ENCODE data around the gene TH.

Gene TH

GRCh38 chr11:2163428-2163978, 8.1 kb downstream of the TH start:
- Histone ChIP-seq H2AFZ (ENCODE audit: low read length) (no peak overlapping the region), H3K9ac (ENCODE audit: low read length) (no peak overlapping the region), H3K4me2 (ENCODE audit: low read length) (no peak overlapping the region), H3K36me3 (ENCODE audit: insufficient read depth, low read length) (no peaks in the 10 kb centered on the region), H3K9me3 (ENCODE audit: low read length) (no peaks in the 10 kb centered on the region), H4K20me1 (ENCODE audit: insufficient read depth, low read length) (no peaks in the 10 kb centered on the region), H3K9me2 (ENCODE audit: low read depth, low read length) (no peaks in the 10 kb centered on the region), H3F3A (ENCODE audit: insufficient read depth, low read length) (no peaks in the 10 kb centered on the region), H3K4me1 (ENCODE audit: insufficient read depth, low read length, severe bottlenecking) (no peaks in the 10 kb centered on the region), H3K4me3 (ENCODE audit: low read depth, low read length, poor library complexity, severe bottlenecking) (no peak overlapping the region), H3K79me2 (ENCODE audit: insufficient read depth, low read length) (no peaks in the 10 kb centered on the region), H3K27ac (ENCODE audit: low read depth, low read length, poor library complexity, severe bottlenecking) (no peak overlapping the region), H3K27me3 (ENCODE audit: insufficient read depth, low read length) (no peaks in the 10 kb centered on the region)
- TF ChIP-seq CTCF (IDR thresholded peaks at IDR 0.05; ENCODE audit: low read length) (no peak), EZH2 (IDR thresholded peaks at IDR 0.05; ENCODE audit: borderline replicate concordance, low read length) (no peak)

GRCh38 chr11:2160736-2161259, 10.8 kb downstream of the TH start, which contains the start of gene INS:
TSS of gene INS (minus strand) at chr11:2161209. CDS start at chr11:2160971, 238 bp downstream.
- Histone ChIP-seq H3K9me3 (ENCODE audit: low read length) (no peaks in the 10 kb centered on the region), H3K79me2 (ENCODE audit: insufficient read depth, low read length) (no peaks in the 10 kb centered on the region), H3K4me2 (ENCODE audit: low read length) (no peak within 1 kb of the TSS), H3K9ac (ENCODE audit: low read length) (no peak within 1 kb of the TSS), H3K9me2 (ENCODE audit: low read depth, low read length) (no peaks in the 10 kb centered on the region), H3K4me3 (ENCODE audit: low read depth, low read length, poor library complexity, severe bottlenecking) (no peak within 1 kb of the TSS), H3K4me1 (ENCODE audit: insufficient read depth, low read length, severe bottlenecking) (no peaks in the 10 kb centered on the region), H3K36me3 (ENCODE audit: insufficient read depth, low read length) (no peaks in the 10 kb centered on the region), H3K27me3 (ENCODE audit: insufficient read depth, low read length) (no peaks in the 10 kb centered on the region), H3F3A (ENCODE audit: insufficient read depth, low read length) (no peaks in the 10 kb centered on the region), H4K20me1 (ENCODE audit: insufficient read depth, low read length) (no peaks in the 10 kb centered on the region), H3K27ac (ENCODE audit: low read depth, low read length, poor library complexity, severe bottlenecking) (no peak within 1 kb of the TSS), H2AFZ (ENCODE audit: low read length) (no peak within 1 kb of the TSS)
- TF ChIP-seq EZH2 (IDR thresholded peaks at IDR 0.05; ENCODE audit: borderline replicate concordance, low read length) (no peak), CTCF (IDR thresholded peaks at IDR 0.05; ENCODE audit: low read length) (no peak)

GRCh38 chr11:2159536-2160413, 11.8 kb downstream of the TH start:
- H3K4me1 ChIP-seq (ENCODE audit: insufficient read depth, low read length, severe bottlenecking): no peaks in the 10 kb centered on the region
- H3K9me2 ChIP-seq (ENCODE audit: low read depth, low read length): no peaks in the 10 kb centered on the region
- H4K20me1 ChIP-seq (ENCODE audit: insufficient read depth, low read length): no peaks in the 10 kb centered on the region
- no peak overlapping the region for H2AFZ ChIP-seq (ENCODE audit: low read length)
- H3K9ac ChIP-seq (ENCODE audit: low read length): no peak overlapping the region
- H3F3A ChIP-seq (ENCODE audit: insufficient read depth, low read length): no peaks in the 10 kb centered on the region
- 0 out of 2 replicates have a peak, but pooled peaks cover 6% of the 10 kb centered on the region for H3K27me3 ChIP-seq (ENCODE audit: insufficient read depth, low read length)
- TF ChIP-seq EZH2 (IDR thresholded peaks at IDR 0.05; ENCODE audit: borderline replicate concordance, low read length) (no peak), CTCF (IDR thresholded peaks at IDR 0.05; ENCODE audit: low read length) (no peak)
- no peaks in the 10 kb centered on the region for H3K9me3 ChIP-seq (ENCODE audit: low read length)
- H3K79me2 ChIP-seq (ENCODE audit: insufficient read depth, low read length): no peaks in the 10 kb centered on the region
- H3K4me2 ChIP-seq (ENCODE audit: low read length): no peak overlapping the region
- no peaks in the 10 kb centered on the region for H3K36me3 ChIP-seq (ENCODE audit: insufficient read depth, low read length)
- no peak overlapping the region for H3K27ac ChIP-seq (ENCODE audit: low read depth, low read length, poor library complexity, severe bottlenecking)
- H3K4me3 ChIP-seq (ENCODE audit: low read depth, low read length, poor library complexity, severe bottlenecking): no peak overlapping the region
